HFF-Myc (cell line): Measurements from ENCODE around the gene SETD2.

Experiments used
- DNase-seq: peaks from one replicate; pipeline ENCODE4 v3.0.0-alpha.2; 2011; ENCODE audit warnings: low read depth; ENCODE audit errors: extremely low read depth
- H3K4me3 ChIP-seq: replicated peaks from 2 replicates; pipeline ENCODE4 v1.5.1; 2011; ENCODE audit warnings: low read depth, mild to moderate bottlenecking, control low read depth, low read length
- TF ChIP-seq, protein P1 (sequence below): IDR thresholded peaks from 2 replicates; pipeline ENCODE4 v1.5.1; 2012; ENCODE audit warnings: mild to moderate bottlenecking, low read depth, low read length, control low read depth; ENCODE audit errors: missing control alignments

Gene SETD2

DNA sequence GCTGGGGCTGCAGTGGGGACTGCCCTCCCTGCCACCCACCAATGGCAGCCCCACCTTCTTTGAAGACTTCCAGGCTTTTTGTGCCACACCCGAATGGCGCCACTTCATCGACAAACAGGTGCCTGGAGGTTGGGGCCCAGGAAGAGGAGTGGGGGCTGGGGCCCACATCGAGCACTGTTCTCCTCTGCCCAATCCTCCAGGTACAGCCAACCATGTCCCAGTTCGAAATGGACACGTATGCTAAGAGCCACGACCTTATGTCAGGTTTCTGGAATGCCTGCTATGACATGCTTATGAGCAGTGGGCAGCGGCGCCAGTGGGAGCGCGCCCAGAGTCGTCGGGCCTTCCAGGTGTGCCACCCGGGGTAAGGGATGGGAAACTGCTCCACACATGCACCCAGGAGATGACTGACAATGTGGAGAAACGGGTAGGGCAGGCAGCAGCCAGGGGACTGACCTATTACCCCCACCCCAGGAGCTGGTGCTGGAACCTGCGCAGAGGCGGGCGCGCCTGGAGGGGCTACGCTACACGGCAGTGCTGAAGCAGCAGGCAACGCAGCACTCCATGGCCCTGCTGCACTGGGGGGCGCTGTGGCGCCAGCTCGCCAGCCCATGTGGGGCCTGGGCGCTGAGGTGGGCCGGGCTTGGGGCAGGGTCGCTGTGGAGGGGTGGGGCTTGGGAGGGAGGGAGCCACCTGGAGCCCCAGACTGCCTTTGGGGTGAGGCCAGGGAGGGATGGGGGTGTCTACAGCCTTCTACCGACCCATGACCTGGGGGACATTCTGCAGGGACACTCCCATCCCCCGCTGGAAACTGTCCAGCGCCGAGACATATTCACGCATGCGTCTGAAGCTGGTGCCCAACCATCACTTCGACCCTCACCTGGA is 161.5 kb downstream of the SETD2 start:
- no peak overlapping the region for H3K4me3 ChIP-seq
- TF ChIP-seq, protein P1, sequence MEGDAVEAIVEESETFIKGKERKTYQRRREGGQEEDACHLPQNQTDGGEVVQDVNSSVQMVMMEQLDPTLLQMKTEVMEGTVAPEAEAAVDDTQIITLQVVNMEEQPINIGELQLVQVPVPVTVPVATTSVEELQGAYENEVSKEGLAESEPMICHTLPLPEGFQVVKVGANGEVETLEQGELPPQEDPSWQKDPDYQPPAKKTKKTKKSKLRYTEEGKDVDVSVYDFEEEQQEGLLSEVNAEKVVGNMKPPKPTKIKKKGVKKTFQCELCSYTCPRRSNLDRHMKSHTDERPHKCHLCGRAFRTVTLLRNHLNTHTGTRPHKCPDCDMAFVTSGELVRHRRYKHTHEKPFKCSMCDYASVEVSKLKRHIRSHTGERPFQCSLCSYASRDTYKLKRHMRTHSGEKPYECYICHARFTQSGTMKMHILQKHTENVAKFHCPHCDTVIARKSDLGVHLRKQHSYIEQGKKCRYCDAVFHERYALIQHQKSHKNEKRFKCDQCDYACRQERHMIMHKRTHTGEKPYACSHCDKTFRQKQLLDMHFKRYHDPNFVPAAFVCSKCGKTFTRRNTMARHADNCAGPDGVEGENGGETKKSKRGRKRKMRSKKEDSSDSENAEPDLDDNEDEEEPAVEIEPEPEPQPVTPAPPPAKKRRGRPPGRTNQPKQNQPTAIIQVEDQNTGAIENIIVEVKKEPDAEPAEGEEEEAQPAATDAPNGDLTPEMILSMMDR, result no peak
- no peak for DNase-seq

DNA sequence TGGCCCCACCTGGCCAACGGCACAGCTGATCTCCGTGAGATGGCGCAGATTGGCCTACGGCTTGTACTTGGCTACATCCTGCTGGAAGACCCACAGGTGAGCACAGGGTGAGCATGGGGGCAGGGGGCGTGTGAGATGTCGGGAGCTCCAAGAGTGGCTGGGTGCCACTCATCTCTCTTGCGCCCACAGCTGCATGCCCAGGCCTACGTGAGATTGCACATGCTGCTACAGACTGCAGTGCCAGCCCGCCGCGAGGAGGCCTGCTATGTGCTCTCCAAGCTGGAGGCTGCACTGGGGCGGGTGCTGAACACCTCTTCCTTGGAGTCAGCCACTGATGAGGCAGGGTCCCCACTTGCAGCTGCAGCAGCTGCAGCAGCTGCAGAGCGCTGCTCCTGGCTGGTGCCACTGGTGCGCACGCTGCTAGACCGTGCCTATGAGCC is 162.2 kb downstream of the SETD2 start:
- no peak for DNase-seq
- no peak overlapping the region for H3K4me3 ChIP-seq
- TF ChIP-seq, protein P1, result no peak

DNA sequence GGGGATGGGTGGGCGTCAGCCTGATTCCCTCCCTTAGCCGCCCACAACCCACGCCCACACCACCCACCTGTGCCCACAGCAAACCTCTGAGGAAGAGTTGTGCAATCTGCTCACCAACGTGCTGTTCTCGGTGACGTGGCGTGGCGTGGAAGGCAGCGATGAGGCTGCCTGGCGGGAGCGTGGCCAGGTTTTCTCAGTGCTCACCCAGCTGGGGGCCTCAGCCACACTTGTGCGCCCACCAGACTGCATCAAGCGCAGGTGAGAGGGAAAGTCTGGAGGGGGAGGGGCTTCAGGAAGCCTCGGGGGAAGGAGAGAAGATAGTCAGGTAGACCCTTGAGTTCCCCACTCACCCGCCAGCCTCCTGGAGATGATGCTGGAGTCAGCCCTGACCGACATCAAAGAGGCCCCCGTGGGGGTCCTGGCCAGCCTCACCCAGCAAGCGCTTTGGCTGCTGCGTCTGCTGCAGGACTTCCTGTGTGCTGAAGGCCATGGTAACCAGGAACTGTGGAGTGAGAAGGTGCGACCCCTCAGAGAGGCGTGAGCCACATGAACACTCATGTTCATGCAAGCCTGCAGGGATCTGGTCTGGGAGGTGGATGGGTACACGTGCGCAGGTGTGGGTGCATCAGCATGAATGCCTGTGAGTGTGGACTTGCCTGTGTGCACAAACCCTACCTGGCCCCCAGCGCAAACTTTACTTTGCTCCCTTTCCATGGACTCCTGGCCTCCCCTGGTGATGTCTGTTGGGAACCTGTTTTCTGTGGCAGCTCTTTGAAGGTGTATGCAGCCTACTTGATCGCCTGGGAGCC is 162.8 kb downstream of the SETD2 start:
- DNase-seq, result no peak
- TF ChIP-seq, protein P1, result no peak
- H3K4me3 ChIP-seq, result no peak overlapping the region

DNA sequence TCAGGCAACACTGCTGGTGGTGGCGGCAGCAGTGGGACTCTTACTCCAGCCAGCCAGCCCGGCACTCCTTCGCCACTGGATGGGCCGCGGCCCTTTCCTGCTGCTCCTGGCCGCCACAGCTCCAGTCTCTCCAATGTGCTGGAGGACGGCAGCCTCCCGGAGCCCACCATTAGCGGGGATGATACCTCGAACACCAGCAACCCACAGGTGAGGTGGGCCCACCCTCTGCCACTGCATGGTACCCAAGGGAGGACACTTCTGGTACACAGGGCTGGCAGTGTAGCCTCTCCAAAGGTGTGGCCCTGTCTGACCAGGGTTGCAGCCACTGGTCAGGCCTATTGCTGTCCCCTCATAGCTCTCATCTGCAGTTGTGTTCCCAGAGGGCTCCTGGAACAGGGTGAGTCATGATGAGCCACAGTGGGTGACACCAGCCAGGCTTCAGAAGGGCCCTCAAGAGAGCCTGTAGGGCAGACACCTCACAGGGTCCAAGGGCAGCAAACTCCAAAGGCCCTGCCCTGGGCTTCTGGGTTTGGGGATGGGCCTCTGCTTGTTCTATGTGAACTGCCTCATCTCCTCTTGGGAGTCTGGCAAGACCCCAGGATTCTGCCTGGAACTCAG is 163.6 kb downstream of the SETD2 start:
- no peak overlapping the region for H3K4me3 ChIP-seq

DNA sequence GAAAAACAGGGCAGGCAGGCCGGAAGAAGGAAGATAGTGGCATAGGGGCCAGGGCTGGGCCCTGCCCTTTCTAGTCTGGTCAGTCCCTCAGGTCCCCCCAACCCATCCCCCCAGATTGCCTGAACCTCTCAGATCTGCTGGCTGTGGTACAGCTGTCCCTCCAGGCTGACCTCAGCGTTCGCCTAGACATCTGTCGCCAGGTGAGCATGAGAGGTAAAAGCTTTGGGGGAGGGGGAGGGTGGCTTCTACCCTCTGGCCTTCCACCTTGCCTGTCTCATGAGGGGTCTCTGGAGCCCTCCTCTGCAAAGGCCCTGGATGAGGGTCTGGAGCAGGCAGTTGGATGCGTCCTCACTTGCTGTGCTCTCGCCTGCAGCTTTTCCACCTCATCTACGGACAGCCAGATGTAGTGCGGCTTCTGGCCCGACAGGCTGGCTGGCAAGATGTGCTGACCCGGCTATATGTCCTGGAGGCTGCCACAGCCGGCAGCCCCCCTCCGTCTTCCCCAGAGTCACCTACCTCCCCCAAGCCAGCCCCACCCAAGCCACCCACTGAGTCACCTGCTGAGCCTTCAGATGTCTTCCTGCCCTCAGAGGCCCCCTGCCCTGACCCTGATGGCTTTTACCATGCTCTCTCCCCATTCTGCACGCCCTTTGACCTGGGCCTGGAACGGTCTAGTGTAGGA is 164.3 kb downstream of the SETD2 start:
- no peak for DNase-seq
- TF ChIP-seq, protein P1, result no peak
- no peak overlapping the region for H3K4me3 ChIP-seq

More for the DNA sequence above, 163.6 kb downstream of the SETD2 start:
- TF ChIP-seq, protein P1, result no peak
- no peak for DNase-seq

DNA sequence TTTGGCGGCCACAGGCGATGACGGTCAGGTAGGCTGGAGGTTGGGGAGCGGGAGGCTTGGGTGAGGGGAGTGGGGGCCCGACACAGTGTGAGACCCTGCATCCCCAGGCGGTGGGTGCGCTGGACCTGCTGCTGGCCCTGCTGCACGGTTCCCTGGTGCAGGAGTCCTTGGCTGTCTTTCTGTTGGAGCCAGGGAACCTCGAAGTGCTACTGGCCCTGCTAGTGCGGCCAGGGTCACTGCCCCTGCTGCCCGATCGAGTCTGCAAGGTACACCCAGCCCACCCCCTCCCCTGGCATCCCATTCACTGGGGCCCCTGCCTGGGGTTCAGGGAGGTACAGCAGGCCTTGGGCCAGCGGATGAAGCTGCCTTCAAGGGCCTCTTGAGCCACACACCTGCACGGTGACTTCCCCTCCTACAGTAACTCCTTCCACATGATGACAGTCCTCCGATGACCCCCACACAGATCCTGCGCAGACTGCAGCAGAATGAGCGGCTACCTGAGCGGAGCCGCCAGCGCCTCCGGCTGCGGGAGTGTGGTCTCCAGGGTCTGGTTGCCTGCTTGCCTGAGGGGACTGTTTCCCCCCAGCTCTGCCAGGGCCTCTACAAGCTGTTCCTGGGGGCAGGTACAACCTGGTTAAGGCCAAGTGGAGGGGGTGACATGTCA is 164.9 kb downstream of the SETD2 start:
- no peak overlapping the region for H3K4me3 ChIP-seq
- no peak for DNase-seq
- TF ChIP-seq, protein P1, result no peak
